B cell (primary cell): Measurements from ENCODE around the gene LRP5.

Experiments
- EZH2 ChIP-seq: IDR thresholded peaks from 2 replicates; pipeline ENCODE4 v1.6.1; 2012; ENCODE audit warnings: borderline replicate concordance, low read depth, mild to moderate bottlenecking, moderate library complexity, low read length; ENCODE audit not compliant: insufficient read depth, poor library complexity, severe bottlenecking
- TF ChIP-seq, protein P1 (sequence below): fragments of 200-600 bp; IDR thresholded peaks from one replicate; pipeline ENCODE4 v1.8.0; 2022; ENCODE audit warnings: antibody characterized with exemption, mild to moderate bottlenecking

- TF ChIP-seq, protein P1, sequence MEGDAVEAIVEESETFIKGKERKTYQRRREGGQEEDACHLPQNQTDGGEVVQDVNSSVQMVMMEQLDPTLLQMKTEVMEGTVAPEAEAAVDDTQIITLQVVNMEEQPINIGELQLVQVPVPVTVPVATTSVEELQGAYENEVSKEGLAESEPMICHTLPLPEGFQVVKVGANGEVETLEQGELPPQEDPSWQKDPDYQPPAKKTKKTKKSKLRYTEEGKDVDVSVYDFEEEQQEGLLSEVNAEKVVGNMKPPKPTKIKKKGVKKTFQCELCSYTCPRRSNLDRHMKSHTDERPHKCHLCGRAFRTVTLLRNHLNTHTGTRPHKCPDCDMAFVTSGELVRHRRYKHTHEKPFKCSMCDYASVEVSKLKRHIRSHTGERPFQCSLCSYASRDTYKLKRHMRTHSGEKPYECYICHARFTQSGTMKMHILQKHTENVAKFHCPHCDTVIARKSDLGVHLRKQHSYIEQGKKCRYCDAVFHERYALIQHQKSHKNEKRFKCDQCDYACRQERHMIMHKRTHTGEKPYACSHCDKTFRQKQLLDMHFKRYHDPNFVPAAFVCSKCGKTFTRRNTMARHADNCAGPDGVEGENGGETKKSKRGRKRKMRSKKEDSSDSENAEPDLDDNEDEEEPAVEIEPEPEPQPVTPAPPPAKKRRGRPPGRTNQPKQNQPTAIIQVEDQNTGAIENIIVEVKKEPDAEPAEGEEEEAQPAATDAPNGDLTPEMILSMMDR = no peak
- no peak for TF ChIP-seq EZH2
Measured at GRCh38 chr11:68382358-68382998, 70.1 kb downstream of the LRP5 start.
